ENCODE data around the gene LARP1B.
"Not testable (repeated sequence)": the region's sequence is repeated elsewhere in the genome, so short reads cannot be mapped to it uniquely, and the experiment has no call there.

Gene LARP1B

GRCh38 chr4:128060699-128061565, at the start of gene LARP1B:
LARP1B (plus strand) TSS chr4:128061312; CDS start chr4:128074952, 13,640 bp downstream.
- peak; percentile 96 for DNase-seq

- no peak for DNase-seq
These were observed 35.8 kb upstream of the LARP1B start for GRCh38 chr4:128025319-128025718.

- no peak for DNase-seq
These were observed 31.2 kb upstream of the LARP1B start for GRCh38 chr4:128029907-128030306.

- no peak for DNase-seq
These were observed 29.2 kb upstream of the LARP1B start for GRCh38 chr4:128031756-128032384.

- no peak for DNase-seq
These were observed 21.5 kb upstream of the LARP1B start for GRCh38 chr4:128039568-128039967.

- DNase-seq = not testable (repeated sequence)
These were observed 14.1 kb upstream of the LARP1B start for GRCh38 chr4:128047019-128047418.

- not testable (repeated sequence) for DNase-seq
These were observed 13.6 kb upstream of the LARP1B start for GRCh38 chr4:128047514-128047913.

GRCh38 chr4:128051229-128051628, 9.9 kb upstream of the LARP1B start:
- DNase-seq = not testable (repeated sequence)

GRCh38 chr4:128054907-128055306, 6.2 kb upstream of the LARP1B start:
- not testable (repeated sequence) for DNase-seq

- DNase-seq = not testable (repeated sequence)
These were observed 5.5 kb upstream of the LARP1B start for GRCh38 chr4:128055441-128056206.

- DNase-seq = no peak
These were observed 4.7 kb upstream of the LARP1B start for GRCh38 chr4:128056396-128056795.

- no peak for DNase-seq
These were observed 902 bp upstream of the LARP1B start for GRCh38 chr4:128060121-128060698.

GRCh38 chr4:128061566-128062536, 739 bp downstream of the LARP1B start:
- peak; percentile 93 for DNase-seq

- not testable (repeated sequence) for DNase-seq
These were observed 5.3 kb downstream of the LARP1B start for GRCh38 chr4:128066453-128066820.

GRCh38 chr4:128068918-128069317, 7.8 kb downstream of the LARP1B start:
- DNase-seq = peak; percentile 4

- DNase-seq = no peak
These were observed 15.4 kb downstream of the LARP1B start for GRCh38 chr4:128076464-128076863.

- DNase-seq = not testable (repeated sequence)
These were observed 34.2 kb downstream of the LARP1B start for GRCh38 chr4:128095293-128095692.

- DNase-seq = no peak
These were observed 46.7 kb downstream of the LARP1B start for GRCh38 chr4:128107766-128108165.

- DNase-seq = no peak
These were observed 61.9 kb downstream of the LARP1B start for GRCh38 chr4:128123036-128123435.

GRCh38 chr4:128130621-128131020, 69.5 kb downstream of the LARP1B start:
- DNase-seq = no peak

- DNase-seq = no peak
These were observed 73.8 kb downstream of the LARP1B start for GRCh38 chr4:128134925-128135324.

- no peak for DNase-seq
These were observed 74.3 kb downstream of the LARP1B start for GRCh38 chr4:128135391-128135790.
